ENCODE results near the gene RAB3B.

GRCh38 chr1:51952638-51953037 is 37.9 kb downstream of the RAB3B start:
- no peak for TF ChIP-seq POLR2A (IDR thresholded peaks at IDR 0.05; ENCODE audit: low read depth, low read length)
- TF ChIP-seq POLR2AphosphoS5 (IDR thresholded peaks at IDR 0.05; ENCODE audit: low read depth, low read length), result no peak

Measured in GM12892 (cell line).